H1 (cell line): Measurements from ENCODE around the gene NKAIN2. TPM values are rescaled to one million over a fixed set of nuclear protein-coding genes. Genes with fewer than 3 reads are reported as not detected.

Experiments used
- CTCF ChIA-PET: fragments of 300-600 bp; sonication (Branson Sonifier 250); formaldehyde crosslinking; loops from one replicate; lab custom pipeline; 2021; ENCODE audit not compliant: partially characterized antibody; lab: Charles Lee
- POLR2A ChIA-PET: fragments of 300-600 bp; sonication (Branson Sonifier 250); formaldehyde crosslinking; loops from one replicate; lab custom pipeline; 2021; ENCODE audit warnings: inconsistent platforms; ENCODE audit not compliant: partially characterized antibody; lab: Charles Lee
- DNase-seq, 2 experiments: peaks; one replicate each; pipeline versions ENCODE4 v3.0.0 to v3.0.0-alpha.2; 2010 to 2022; ENCODE audit warnings: low spot score in 2 of 2, low read depth in 1 of 2, mixed read lengths in 1 of 2
- FAIRE-seq: peaks from 2 replicates; lab custom pipeline; 2011; peaks lifted over from hg19 to GRCh38; lab: Jason Lieb, UNC
- H2AFZ ChIP-seq: 2 replicates; pipeline ENCODE4 v1.8.1; 2012; ENCODE audit warnings: low read length, inconsistent platforms
- H2AK5ac ChIP-seq: 2 replicates; pipeline ENCODE4 v1.6.1; 2013; ENCODE audit warnings: low read depth, low read length
- H2BK120ac ChIP-seq: replicated peaks from 2 replicates; pipeline ENCODE3; 2013; ENCODE audit warnings: low read depth, low read length, inconsistent platforms
- H2BK12ac ChIP-seq: 2 replicates; pipeline ENCODE4 v1.6.1; 2013; ENCODE audit warnings: low read depth, low read length
- H2BK15ac ChIP-seq: 2 replicates; pipeline ENCODE4 v1.6.1; 2013; ENCODE audit warnings: low read length
- H2BK20ac ChIP-seq: 2 replicates; pipeline ENCODE4 v1.6.1; 2013; ENCODE audit warnings: low read length
- H2BK5ac ChIP-seq: 2 replicates; pipeline ENCODE4 v1.6.1; 2013; ENCODE audit warnings: low read depth, low read length
- H3K14ac ChIP-seq: 2 replicates; pipeline ENCODE4 v1.6.1; 2013; ENCODE audit warnings: inconsistent platforms; ENCODE audit not compliant: insufficient read length
- H3K18ac ChIP-seq: 2 replicates; pipeline ENCODE4 v1.6.1; 2013; ENCODE audit warnings: low read length; ENCODE audit errors: extremely low read depth
- H3K23ac ChIP-seq: 2 replicates; pipeline ENCODE4 v1.6.1; 2013; ENCODE audit warnings: inconsistent platforms; ENCODE audit not compliant: insufficient read length
- H3K23me2 ChIP-seq: 2 replicates; pipeline ENCODE4 v1.6.1; 2013; ENCODE audit warnings: low read depth, low read length
- H3K27ac ChIP-seq: 2 replicates; pipeline ENCODE4 v1.6.1; 2011; ENCODE audit warnings: low read depth, low read length, inconsistent platforms
- H3K27me3 ChIP-seq, 4 experiments: replicated peaks in 1 of 4; 1 replicate in 1 of 4; 2 replicates in 3 of 4; pipeline versions ENCODE4 v1.6.1 to v1.8.1; 2011 to 2013; ENCODE audit warnings: low read length in 3 of 4, mild to moderate bottlenecking in 3 of 4, inconsistent platforms in 2 of 4, mixed read lengths in 2 of 4, moderate library complexity in 1 of 4; ENCODE audit not compliant: control insufficient read depth in 3 of 4, insufficient read depth in 3 of 4; ENCODE audit errors: extremely low read depth in 1 of 4
- H3K36me3 ChIP-seq, 4 experiments: 2 replicates each; pipeline versions ENCODE4 v1.6.1 to v1.8.1; 2011 to 2013; ENCODE audit warnings: mild to moderate bottlenecking in 4 of 4, low read length in 3 of 4, moderate library complexity in 2 of 4, control low read depth in 1 of 4, inconsistent platforms in 1 of 4; ENCODE audit not compliant: insufficient read depth in 4 of 4, control insufficient read depth in 2 of 4
- H3K4ac ChIP-seq: replicated peaks from 2 replicates; pipeline ENCODE3; 2013; ENCODE audit warnings: low read length, low read depth, mixed read lengths, inconsistent platforms; ENCODE audit not compliant: insufficient read length
- H3K4me1 ChIP-seq, 4 experiments: replicated peaks in 1 of 4; 1 replicate in 1 of 4; 2 replicates in 3 of 4; pipeline versions ENCODE4 v1.6.1 to v1.8.1; 2011 to 2013; ENCODE audit warnings: low read length in 3 of 4, inconsistent platforms in 2 of 4, mixed read lengths in 1 of 4; ENCODE audit not compliant: insufficient read depth in 4 of 4, control insufficient read depth in 3 of 4
- H3K4me2 ChIP-seq, 2 experiments: 2 replicates each; pipeline versions ENCODE4 v1.6.1 to v1.8.1; 2011 to 2013; ENCODE audit warnings: low read depth in 2 of 2, low read length in 2 of 2, control low read depth in 1 of 2, inconsistent platforms in 1 of 2, mild to moderate bottlenecking in 1 of 2; ENCODE audit not compliant: insufficient read depth in 1 of 2
- H3K4me3 ChIP-seq, 4 experiments: fragments of 200-600, 300-600 bp in 1 of 4; sonication (generic), shearing (Covaris generic), sonication (Bioruptor Twin) in 1 of 4; 2 replicates each; pipeline versions ENCODE4 v1.5.1 to v1.8.1; 2011 to 2016; ENCODE audit warnings: low read length in 4 of 4, low read depth in 3 of 4, control low read depth in 2 of 4, inconsistent platforms in 2 of 4, mild to moderate bottlenecking in 2 of 4, mixed read lengths in 1 of 4, moderate library complexity in 1 of 4; ENCODE audit not compliant: insufficient read depth in 2 of 4; ENCODE audit errors: extremely low read depth in 1 of 4
- H3K56ac ChIP-seq: replicated peaks from 2 replicates; pipeline ENCODE3; 2013; ENCODE audit warnings: low read depth, mild to moderate bottlenecking, mixed read lengths, low read length, inconsistent platforms; ENCODE audit not compliant: insufficient read length
- H3K79me1 ChIP-seq: 2 replicates; pipeline ENCODE4 v1.6.1; 2013; ENCODE audit warnings: low read depth, low read length, control low read depth
- H3K79me2 ChIP-seq, 2 experiments: 2 replicates each; pipeline versions ENCODE4 v1.6.1 to v1.8.1; 2012 to 2013; ENCODE audit warnings: low read length in 2 of 2, mild to moderate bottlenecking in 2 of 2, inconsistent platforms in 1 of 2; ENCODE audit not compliant: insufficient read depth in 2 of 2, control insufficient read depth in 1 of 2
- H3K9ac ChIP-seq, 4 experiments: replicated peaks in 1 of 4; 1 replicate in 1 of 4; 2 replicates in 3 of 4; pipeline versions ENCODE4 v1.6.1 to v1.8.1; 2011 to 2013; ENCODE audit warnings: low read depth in 3 of 4, low read length in 3 of 4, control low read depth in 2 of 4, mild to moderate bottlenecking in 2 of 4, moderate library complexity in 2 of 4, inconsistent platforms in 1 of 4; ENCODE audit errors: extremely low read depth in 1 of 4
- H3K9me3 ChIP-seq, 2 experiments: 2 replicates each; pipeline versions ENCODE4 v1.6.1 to v1.8.1; 2012 to 2013; ENCODE audit warnings: mild to moderate bottlenecking in 2 of 2, moderate library complexity in 2 of 2, control low read depth in 1 of 2, inconsistent platforms in 1 of 2, low read depth in 1 of 2, low read length in 1 of 2, mixed read lengths in 1 of 2; ENCODE audit not compliant: insufficient read depth in 2 of 2
- H4K20me1 ChIP-seq, 2 experiments: replicated peaks in 1 of 2; 2 replicates each; pipeline versions ENCODE3 to v1.8.1; 2011 to 2013; ENCODE audit warnings: inconsistent platforms in 2 of 2, low read length in 2 of 2, mild to moderate bottlenecking in 1 of 2; ENCODE audit not compliant: insufficient read depth in 2 of 2, control insufficient read depth in 1 of 2
- H4K5ac ChIP-seq: 2 replicates; pipeline ENCODE4 v1.6.1; 2013; ENCODE audit warnings: low read length, low read depth, mixed read lengths, inconsistent platforms; ENCODE audit not compliant: insufficient read length
- H4K8ac ChIP-seq: 2 replicates; pipeline ENCODE4 v1.8.0; 2013; ENCODE audit warnings: mild to moderate bottlenecking, moderate library complexity, low read length, inconsistent platforms; ENCODE audit not compliant: insufficient read depth; ENCODE audit errors: extremely low read depth
- H4K91ac ChIP-seq: replicated peaks from 2 replicates; pipeline ENCODE3; 2013; ENCODE audit warnings: low read length, mixed read lengths, inconsistent platforms; ENCODE audit not compliant: insufficient read length
- CBX8 ChIP-seq: fragments of 300-800, 300-1000 bp; sonication (generic); IDR thresholded peaks from 2 replicates; pipeline ENCODE4 v1.7.1; 2016; ENCODE audit warnings: low read depth, low read length, borderline replicate concordance
- JUND ChIP-seq: IDR thresholded peaks from 2 replicates; pipeline ENCODE4 v1.6.1; 2011; ENCODE audit warnings: mild to moderate bottlenecking, improper control_type of control experiment, low read length
- MAX ChIP-seq: IDR thresholded peaks from 2 replicates; pipeline ENCODE4 v1.6.1; 2012; ENCODE audit warnings: inconsistent platforms
- RFX5 ChIP-seq: IDR thresholded peaks from 2 replicates; pipeline ENCODE4 v1.6.1; 2011; ENCODE audit warnings: low read depth, low read length, improper control_type of control experiment, borderline replicate concordance
- SIN3A ChIP-seq, 2 experiments: IDR thresholded peaks in 1 of 2; conservative IDR thresholded peaks in 1 of 2; 2 replicates each; pipeline ENCODE4 v1.6.1; 2011 to 2012; ENCODE audit warnings: low read length in 2 of 2, improper control_type of control experiment in 1 of 2, low read depth in 1 of 2, mild to moderate bottlenecking in 1 of 2
- SP1 ChIP-seq: IDR thresholded peaks from 2 replicates; pipeline ENCODE4 v1.6.1; 2011; ENCODE audit warnings: low read depth, low read length
- SP4 ChIP-seq: IDR thresholded peaks from 2 replicates; pipeline ENCODE4 v1.6.1; 2012; ENCODE audit warnings: low read length, inconsistent platforms
- SRF ChIP-seq: IDR thresholded peaks from 2 replicates; pipeline ENCODE4 v1.6.1; 2011; ENCODE audit warnings: mild to moderate bottlenecking, low read depth, low read length, moderate library complexity
- ZNF274 ChIP-seq: IDR thresholded peaks from 2 replicates; pipeline ENCODE4 v1.7.0; 2012; ENCODE audit warnings: low read length, borderline replicate concordance; ENCODE audit errors: extremely low read depth
- WGBS, 2 experiments: shearing (Covaris generic) in 1 of 2; methylation state at CpG; one replicate each; pipeline versions ENCODE4 v1.1.6 to v1.1.7; 2013 to 2015; ENCODE audit warnings: low lambda C conversion rate in 2 of 2, mixed read lengths in 2 of 2, inconsistent platforms in 1 of 2, low coverage in 1 of 2, missing lambda C conversion rate in 1 of 2; ENCODE audit not compliant: insufficient replicate concordance in 2 of 2, insufficient coverage in 1 of 2, insufficient read length in 1 of 2; ENCODE audit errors: extremely low coverage in 1 of 2, missing lambda C conversion rate in 1 of 2; 5-methylcytosine and 5-hydroxymethylcytosine counted together
- polyA plus RNA-seq, 7 experiments: library from polyadenylated mRNA; depleted of rRNA in 3 of 7; stranded (reverse) in 5 of 7; unstranded in 2 of 7; fragments of >200 nt in 5 of 7; fragments of 200-250 nt in 2 of 7; gene quantifications; 1 replicate in 5 of 7; 2 replicates in 1 of 7; 4 replicates in 1 of 7; pipeline versions ENCODE4 v1.2.1 to v1.2.3, GENCODE V29; 2011 to 2013; ENCODE audit warnings: missing spikeins in 2 of 7, mixed read lengths in 2 of 7
- total RNA-seq: library from RNA; stranded (reverse); fragmentation: NEBNext Ultra II Directional; extraction: Animal tissue kit (Norgen Biotek cat#: 25700); gene quantifications from 2 replicates; pipeline ENCODE4 v1.2.1, GENCODE V29; 2021

Gene NKAIN2
- total and polyA plus RNA-seq, 2 of the 8 experiments (the other 6 are each of a cell fraction or from before 2014, with no cell fraction given), result 0.20 to 0.34 TPM

GRCh38 chr6:124066946-124067552 is 263.4 kb downstream of the NKAIN2 start:
- no peaks in the 10 kb centered on the region for H4K20me1 ChIP-seq
- H3K27ac ChIP-seq, result no peak overlapping the region
- no peak overlapping the region for H3K4ac ChIP-seq
- H4K8ac ChIP-seq, result no peak overlapping the region
- DNase-seq (no peak), FAIRE-seq (no peak)
- ChIA-PET POLR2A (no interaction called here), CTCF (interaction anchor here (1.1 to 1.3 kb wide), 2 partner anchors 13 to 168 kb away, joined by 3 to 4 read pairs; no protein-coding TSS in a partner anchor)
- no peaks in the 10 kb centered on the region for H3K79me1 ChIP-seq
- no peak overlapping the region for H3K9ac ChIP-seq
- 93% methylated on average over 6 of the region's 6 CpGs; no CpG with 5 or more reads in 1 of the 2 experiments for whole genome bisulfite sequencing, 2 experiments
- no peak overlapping the region for H3K4me3 ChIP-seq
- H2BK12ac ChIP-seq, result no peak overlapping the region
- no peak overlapping the region for H3K14ac ChIP-seq
- no peak overlapping the region for H2BK5ac ChIP-seq
- no peak overlapping the region for H4K91ac ChIP-seq
- no peak for TF ChIP-seq JUND
- TF ChIP-seq MAX, result no peak
- TF ChIP-seq SP1, result no peak
- TF ChIP-seq SRF, result no peak
- no peak for TF ChIP-seq ZNF274
- TF ChIP-seq SP4, result no peak
- TF ChIP-seq SIN3A (conservative IDR thresholded peaks at IDR 0.05 in 1 of 2, IDR thresholded peaks at IDR 0.05 in 1 of 2; ENCODE audit: low read depth in 1 of 2, low read length in 2 of 2), result no peak
- no peak for TF ChIP-seq CBX8
- TF ChIP-seq RFX5, result no peak
- no peaks in the 10 kb centered on the region for H3K23me2 ChIP-seq
- H2AFZ ChIP-seq, result no peak overlapping the region
- no peaks in the 10 kb centered on the region for H3K9me3 ChIP-seq
- H3K23ac ChIP-seq, result no peak overlapping the region
- H3K79me2 ChIP-seq, result no peaks in the 10 kb centered on the region
- H2BK20ac ChIP-seq, result no peak overlapping the region
- H3K4me2 ChIP-seq, result no peak overlapping the region
- no peak overlapping the region for H2BK120ac ChIP-seq
- no peaks in the 10 kb centered on the region for H3K27me3 ChIP-seq
- no peak overlapping the region for H2BK15ac ChIP-seq
- no peaks in the 10 kb centered on the region for H3K36me3 ChIP-seq
- H4K5ac ChIP-seq, result no peak overlapping the region
- H3K4me1 ChIP-seq, result no peaks in the 10 kb centered on the region
- H3K18ac ChIP-seq, result no peak overlapping the region
- no peak overlapping the region for H2AK5ac ChIP-seq
- no peak overlapping the region for H3K56ac ChIP-seq
